Chondrocyte (in vitro differentiated cells): ENCODE measurements around the gene LARP4B. TPM values are rescaled to one million over a fixed set of nuclear protein-coding genes. Genes with fewer than 3 reads are reported as not detected.

Source experiments
- DNase-seq: peaks from one replicate; pipeline ENCODE4 v3.0.0; 2021; ENCODE audit warnings: mixed read lengths, low spot score
- H3K27ac Mint-ChIP-seq: one replicate; pipeline ENCODE4 v1.8.0; 2021; ENCODE audit warnings: mild to moderate bottlenecking, moderate library complexity, mixed read lengths; ENCODE audit not compliant: unreplicated experiment
- H3K27me3 Mint-ChIP-seq: 2 replicates; pipeline ENCODE4 v1.8.0; 2021; ENCODE audit warnings: low read depth, mixed read lengths
- H3K36me3 Mint-ChIP-seq: 2 replicates; pipeline ENCODE4 v1.8.0; 2021; ENCODE audit warnings: low read depth, mixed read lengths
- H3K4me1 Mint-ChIP-seq: 2 replicates; pipeline ENCODE4 v1.8.0; 2021; ENCODE audit warnings: low read depth, mild to moderate bottlenecking, mixed read lengths
- H3K4me3 Mint-ChIP-seq: one replicate; pipeline ENCODE4 v1.8.0; 2021; ENCODE audit warnings: mild to moderate bottlenecking, moderate library complexity, mixed read lengths; ENCODE audit not compliant: unreplicated experiment
- H3K9me3 Mint-ChIP-seq: 2 replicates; pipeline ENCODE4 v1.8.0; 2021; ENCODE audit warnings: low read depth, mixed read lengths
- total RNA-seq: library from RNA; stranded (reverse); gene quantifications from 3 replicates; pipeline ENCODE4 v1.2.1, GENCODE V29; 2021
- TF ChIP-seq, protein P1 (sequence below): fragments of 200-600 bp; sonication (generic); IDR thresholded peaks from 2 replicates; pipeline ENCODE4 v1.5.0; 2021; ENCODE audit warnings: antibody characterized with exemption, mild to moderate bottlenecking, moderate library complexity

The LARP4B gene
- total RNA-seq, 1 donor from 2014 or later = 67.1 TPM

DNA sequence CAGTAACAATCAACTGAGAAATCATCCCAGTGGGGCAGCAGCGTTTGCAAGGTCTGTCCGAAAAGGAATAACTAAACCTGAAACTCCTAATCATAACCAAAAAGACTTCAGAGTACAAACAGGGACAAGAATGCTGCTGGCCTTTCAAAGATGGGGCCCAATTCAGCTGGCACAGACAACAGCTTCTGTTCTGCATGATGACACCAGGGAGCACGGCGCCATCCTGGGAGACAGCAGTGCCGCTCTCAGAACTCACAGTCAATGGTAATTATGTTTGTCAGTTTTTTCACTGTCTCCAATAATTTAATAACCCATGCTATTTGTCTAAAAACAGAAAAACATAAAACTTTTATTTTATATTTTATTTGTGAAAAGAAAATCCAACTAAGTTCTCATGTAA, 90.0 kb downstream of the LARP4B start:
- H3K27me3 Mint-ChIP-seq = no peaks in the 10 kb centered on the region
- no peak overlapping the region for H3K27ac Mint-ChIP-seq
- peaks cover 21% of the 10 kb centered on the region for H3K36me3 Mint-ChIP-seq
- TF ChIP-seq, protein P1, sequence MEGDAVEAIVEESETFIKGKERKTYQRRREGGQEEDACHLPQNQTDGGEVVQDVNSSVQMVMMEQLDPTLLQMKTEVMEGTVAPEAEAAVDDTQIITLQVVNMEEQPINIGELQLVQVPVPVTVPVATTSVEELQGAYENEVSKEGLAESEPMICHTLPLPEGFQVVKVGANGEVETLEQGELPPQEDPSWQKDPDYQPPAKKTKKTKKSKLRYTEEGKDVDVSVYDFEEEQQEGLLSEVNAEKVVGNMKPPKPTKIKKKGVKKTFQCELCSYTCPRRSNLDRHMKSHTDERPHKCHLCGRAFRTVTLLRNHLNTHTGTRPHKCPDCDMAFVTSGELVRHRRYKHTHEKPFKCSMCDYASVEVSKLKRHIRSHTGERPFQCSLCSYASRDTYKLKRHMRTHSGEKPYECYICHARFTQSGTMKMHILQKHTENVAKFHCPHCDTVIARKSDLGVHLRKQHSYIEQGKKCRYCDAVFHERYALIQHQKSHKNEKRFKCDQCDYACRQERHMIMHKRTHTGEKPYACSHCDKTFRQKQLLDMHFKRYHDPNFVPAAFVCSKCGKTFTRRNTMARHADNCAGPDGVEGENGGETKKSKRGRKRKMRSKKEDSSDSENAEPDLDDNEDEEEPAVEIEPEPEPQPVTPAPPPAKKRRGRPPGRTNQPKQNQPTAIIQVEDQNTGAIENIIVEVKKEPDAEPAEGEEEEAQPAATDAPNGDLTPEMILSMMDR = no peak
- no peak overlapping the region for H3K4me3 Mint-ChIP-seq
- peaks cover 35% of the 10 kb centered on the region for H3K4me1 Mint-ChIP-seq
- H3K9me3 Mint-ChIP-seq = no peaks in the 10 kb centered on the region
- no peak for DNase-seq

DNA sequence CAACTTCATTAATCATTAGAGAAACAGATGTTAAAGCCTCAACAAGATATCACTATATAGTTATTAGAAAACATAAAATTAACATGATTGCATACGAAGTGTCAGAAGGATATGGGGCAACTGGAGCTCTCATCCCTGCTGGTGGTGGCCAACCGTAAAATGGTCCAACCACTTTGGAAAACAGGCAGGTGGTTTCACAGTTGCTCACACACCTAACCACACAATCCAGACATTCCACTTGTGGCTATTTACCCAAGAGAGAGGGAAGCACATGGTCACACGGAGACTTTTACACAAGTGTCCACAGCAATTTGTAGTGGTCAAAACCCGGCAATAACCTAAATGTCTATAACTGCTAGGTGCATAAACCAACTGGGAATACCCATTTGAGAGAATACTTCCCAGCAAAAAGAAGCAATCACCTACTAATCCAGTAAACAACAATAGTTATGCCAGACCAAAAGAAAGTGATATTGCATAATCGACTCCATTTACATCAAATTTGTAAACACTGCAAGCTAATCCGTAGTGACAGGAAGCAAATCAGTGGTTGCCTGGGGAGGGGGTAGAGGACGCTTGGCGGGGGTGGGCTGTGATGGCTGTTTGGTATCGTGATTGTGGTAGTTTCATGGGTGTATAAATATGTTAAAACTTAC, 91.8 kb downstream of the LARP4B start:
- Mint-ChIP-seq H3K36me3 (peaks cover 23% of the 10 kb centered on the region), H3K27ac (no peak overlapping the region), H3K4me1 (peaks cover 17% of the 10 kb centered on the region), H3K9me3 (no peaks in the 10 kb centered on the region), H3K4me3 (no peak overlapping the region), H3K27me3 (no peaks in the 10 kb centered on the region)
- TF ChIP-seq, protein P1 = no peak
- DNase-seq = no peak

DNA sequence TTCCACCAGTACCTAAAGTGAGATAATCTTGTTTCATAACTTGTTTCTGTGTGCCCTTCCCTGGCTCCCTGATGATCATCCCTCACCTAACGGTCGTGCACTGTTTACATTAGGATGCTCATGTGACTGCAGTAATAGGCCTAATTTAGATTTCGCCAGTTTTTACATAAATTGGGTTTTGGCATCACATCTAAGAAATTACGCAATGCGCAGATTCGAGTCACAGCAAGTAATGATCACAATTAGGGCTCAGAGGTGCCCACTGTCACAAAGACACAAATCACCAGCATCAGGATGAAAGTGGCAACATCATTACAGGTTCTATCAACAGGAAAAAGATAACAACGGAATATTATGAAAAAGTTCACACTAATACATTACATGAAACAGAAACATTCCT, 94.7 kb downstream of the LARP4B start:
- TF ChIP-seq, protein P1 = no peak
- Mint-ChIP-seq H3K9me3 (no peaks in the 10 kb centered on the region), H3K4me3 (no peak overlapping the region), H3K4me1 (peaks cover 4% of the 10 kb centered on the region), H3K27me3 (no peaks in the 10 kb centered on the region), H3K27ac (no peak overlapping the region), H3K36me3 (peaks cover 26% of the 10 kb centered on the region)
- no peak for DNase-seq

DNA sequence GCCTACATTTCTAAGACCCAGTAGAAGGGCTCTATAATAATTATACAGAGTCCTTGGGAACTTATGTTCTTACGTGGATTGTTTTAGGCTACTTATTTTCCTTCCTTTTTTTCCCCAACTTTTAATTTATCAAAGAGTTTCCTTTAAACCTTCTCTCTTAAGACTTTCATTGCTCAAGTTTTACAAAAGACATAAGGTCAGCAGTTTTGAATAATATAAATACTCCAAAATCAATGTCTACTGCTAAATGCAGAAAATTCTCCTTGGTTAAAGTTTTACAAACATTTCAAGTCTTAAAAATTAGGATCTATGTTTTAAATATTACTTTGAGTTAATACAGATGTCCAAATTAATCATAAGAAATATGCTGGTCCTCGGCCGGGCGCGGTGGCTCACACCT, 97.0 kb downstream of the LARP4B start:
- Mint-ChIP-seq H3K9me3 (no peaks in the 10 kb centered on the region), H3K4me3 (no peak overlapping the region), H3K36me3 (peaks cover 23% of the 10 kb centered on the region), H3K27me3 (no peaks in the 10 kb centered on the region), H3K4me1 (peaks cover 4% of the 10 kb centered on the region), H3K27ac (no peak overlapping the region)
- no peak for DNase-seq
- TF ChIP-seq, protein P1 = no peak

DNA sequence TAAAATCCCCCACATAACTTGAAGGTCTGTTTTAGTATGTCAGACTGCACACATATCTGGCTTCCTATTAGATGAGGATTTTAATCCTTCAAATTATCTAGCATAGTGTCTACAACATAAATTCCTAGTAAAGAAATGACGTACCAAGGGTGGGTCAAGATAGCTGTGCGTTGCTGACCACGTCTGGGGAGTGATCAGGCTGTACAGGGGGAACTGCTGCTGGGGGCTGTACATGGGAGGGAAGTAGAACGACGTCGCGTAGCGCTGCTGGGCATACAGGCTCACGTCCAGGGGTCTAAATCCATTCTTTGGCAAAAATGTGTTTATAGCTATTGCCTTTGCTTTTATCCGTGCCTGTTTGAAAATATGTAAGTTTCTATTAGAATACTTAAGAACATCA, 102.3 kb downstream of the LARP4B start:
- no peaks in the 10 kb centered on the region for H3K4me1 Mint-ChIP-seq
- no peaks in the 10 kb centered on the region for H3K27me3 Mint-ChIP-seq
- peaks cover 35% of the 10 kb centered on the region for H3K36me3 Mint-ChIP-seq
- H3K9me3 Mint-ChIP-seq = no peaks in the 10 kb centered on the region
- TF ChIP-seq, protein P1 = no peak
- no peak for DNase-seq
- no peak overlapping the region for H3K27ac Mint-ChIP-seq
- no peak overlapping the region for H3K4me3 Mint-ChIP-seq
